Measurements from ENCODE around the gene USP12. TPM values are rescaled to one million over a fixed set of nuclear protein-coding genes. Genes with fewer than 3 reads are reported as not detected.

The USP12 gene
- total and polyA plus RNA-seq, 9 donors, result 9.5 to 23.6 (median 19.2) TPM

GRCh38 chr13:27130979-27131623 lies 40.5 kb downstream of the USP12 start:
- WGBS, 3 donors, result 88 to 94% (median 89%) methylated on average over 4 of the region's 4 CpGs

GRCh38 chr13:27130223-27130978 lies 41.2 kb downstream of the USP12 start:
- WGBS, 3 donors, result 59 to 82% (median 75%) methylated on average over 7 of the region's 7 CpGs
- DNase-seq, result no peak
- intact Hi-C loops (cut with DNase I), result no loop called here
- no peak for TF ChIP-seq POLR2A (IDR thresholded peaks at IDR 0.05)
- Histone ChIP-seq H3K27me3 (no peaks in the 10 kb centered on the region), H3K36me3 (no peaks in the 10 kb centered on the region), H3K4me1 (ENCODE audit: insufficient read depth) (peaks cover 3% of the 10 kb centered on the region), H3K27ac (no peak overlapping the region), H3K9me3 (no peaks in the 10 kb centered on the region), H3K4me3 (no peak overlapping the region)

More at GRCh38 chr13:27130979-27131623, 40.5 kb downstream of the USP12 start:
- DNase-seq, result no peak
- Histone ChIP-seq H3K27me3 (no peaks in the 10 kb centered on the region), H3K27ac (no peak overlapping the region), H3K4me1 (ENCODE audit: insufficient read depth) (peaks cover 7% of the 10 kb centered on the region), H3K9me3 (no peaks in the 10 kb centered on the region), H3K4me3 (no peak overlapping the region), H3K36me3 (no peaks in the 10 kb centered on the region)
- intact Hi-C loops (cut with DNase I), result no loop called here
- TF ChIP-seq POLR2A (IDR thresholded peaks at IDR 0.05) (no peak), EP300 (IDR thresholded peaks at IDR 0.05) (no peak), CTCF (IDR thresholded peaks at IDR 0.05) (no peak)

- Histone ChIP-seq H3K4me3 (no peak overlapping the region), H3K4me1 (ENCODE audit: insufficient read depth) (peaks cover 1% of the 10 kb centered on the region), H3K36me3 (no peaks in the 10 kb centered on the region), H3K27me3 (no peaks in the 10 kb centered on the region), H3K27ac (no peak overlapping the region), H3K9me3 (no peaks in the 10 kb centered on the region)
- intact Hi-C loops (cut with DNase I), result no loop called here
- DNase-seq, result no peak
- TF ChIP-seq POLR2A (IDR thresholded peaks at IDR 0.05) (no peak), EP300 (IDR thresholded peaks at IDR 0.05) (no peak), CTCF (IDR thresholded peaks at IDR 0.05) (no peak)
- 89 to 96% (median 92%) methylated on average over 8 of the region's 8 CpGs for WGBS, 3 donors
Observed at GRCh38 chr13:27128825-27129627, 42.6 kb downstream of the USP12 start.

- intact Hi-C loops (cut with DNase I), result no loop called here
- H3K4me1 ChIP-seq (ENCODE audit: insufficient read depth), result no peaks in the 10 kb centered on the region
- no peak for DNase-seq
- H3K27me3 ChIP-seq, result no peaks in the 10 kb centered on the region
- no peaks in the 10 kb centered on the region for H3K9me3 ChIP-seq
- no peak overlapping the region for H3K4me3 ChIP-seq
- no peak overlapping the region for H3K27ac ChIP-seq
- no peaks in the 10 kb centered on the region for H3K36me3 ChIP-seq
- TF ChIP-seq POLR2A (IDR thresholded peaks at IDR 0.05), result no peak
- no peak for TF ChIP-seq CTCF (IDR thresholded peaks at IDR 0.05)
- no peak for TF ChIP-seq EP300 (IDR thresholded peaks at IDR 0.05)
Observed at GRCh38 chr13:27126859-27127258, 44.8 kb downstream of the USP12 start.

All from ovary (tissue), 9 donors.